ENCODE results near the gene MSN. TPM values are rescaled to one million over a fixed set of nuclear protein-coding genes. Genes with fewer than 3 reads are reported as not detected.

Gene MSN
- total and polyA plus RNA-seq, 2 of the 13 experiments (the other 11 are each of a cell fraction or from before 2014, with no cell fraction given) = 0.15 TPM; not detected in 1

DNA sequence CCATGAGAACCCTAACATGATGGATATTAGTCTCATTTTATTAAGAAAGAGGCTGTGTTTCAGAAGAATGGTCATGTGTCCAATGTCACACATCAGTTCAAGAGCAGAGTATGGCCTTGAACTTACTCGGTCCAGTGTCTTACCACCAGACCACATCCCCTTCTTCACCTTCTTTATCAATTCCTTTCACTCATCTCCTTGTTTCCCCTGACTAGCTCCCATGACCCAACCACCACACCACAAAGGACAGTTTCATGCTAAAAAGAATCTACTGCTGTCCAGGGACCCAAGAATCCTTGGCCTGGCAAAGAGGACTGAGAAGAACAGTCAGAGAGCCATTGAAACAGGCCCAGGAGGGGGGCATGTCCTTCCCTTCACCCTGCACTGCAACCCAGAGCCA is 33.6 kb upstream of the MSN start:
- Histone ChIP-seq H3K4me2 (ENCODE audit: low read depth, low read length) (no peak overlapping the region), H3K36me3 (replicated peaks in 1 of 2; ENCODE audit: control insufficient read depth in 1 of 2, insufficient read depth in 2 of 2, low read length in 2 of 2) (no peaks in the 10 kb centered on the region), H4K20me1 (ENCODE audit: insufficient read depth, low read length) (no peaks in the 10 kb centered on the region), H2AFZ (ENCODE audit: low read length) (no peak overlapping the region), H3K4me3 (replicated peaks in 1 of 3; ENCODE audit: insufficient read depth in 1 of 3, low read depth in 2 of 3, low read length in 3 of 3) (no peak overlapping the region), H3K27me3 (ENCODE audit: control insufficient read depth in 1 of 2, insufficient read depth in 2 of 2, low read length in 2 of 2) (no peaks in the 10 kb centered on the region), H3K27ac (ENCODE audit: extremely low read length, insufficient read depth, low read length) (no peak overlapping the region), H3K79me2 (ENCODE audit: insufficient read depth, low read length) (no peaks in the 10 kb centered on the region), H3K4me1 (ENCODE audit: insufficient read depth, low read length) (no peaks in the 10 kb centered on the region), H3K9me3 (ENCODE audit: low read length) (no peaks in the 10 kb centered on the region), H3K9ac (ENCODE audit: insufficient read depth, low read depth, low read length) (no peak overlapping the region)
- DNase-seq (ENCODE audit: low spot score) = no peak
- intact Hi-C loops (cut with micrococcal nuclease; ENCODE audit: unreplicated experiment) (no loop called here), in situ Hi-C loops (cut with HindIII; ENCODE audit: extremely low pct_ligation_motif_present, low pct_unique_long_range_greater_than_20kb) (no loop called here)
- POLR2A ChIA-PET = no interaction called here
- CTCF ChIA-PET (ENCODE audit: low intra/inter-chr PET ratio, low total read pairs) = no interaction called here
- WGBS (ENCODE audit: low lambda C conversion rate) = 0% methylated on average over 1 of the region's 1 CpG
- FAIRE-seq = no peak
- BruUV-seq (replicated peaks) = no TSS peak
- no peak for ATAC-seq
- TF ChIP-seq ZNF549 (CRISPR knock-in tag; IDR thresholded peaks at IDR 0.05) (no peak), TOPORS (CRISPR knock-in tag; IDR thresholded peaks at IDR 0.05) (no peak)
- TF ChIP-seq, protein P1, sequence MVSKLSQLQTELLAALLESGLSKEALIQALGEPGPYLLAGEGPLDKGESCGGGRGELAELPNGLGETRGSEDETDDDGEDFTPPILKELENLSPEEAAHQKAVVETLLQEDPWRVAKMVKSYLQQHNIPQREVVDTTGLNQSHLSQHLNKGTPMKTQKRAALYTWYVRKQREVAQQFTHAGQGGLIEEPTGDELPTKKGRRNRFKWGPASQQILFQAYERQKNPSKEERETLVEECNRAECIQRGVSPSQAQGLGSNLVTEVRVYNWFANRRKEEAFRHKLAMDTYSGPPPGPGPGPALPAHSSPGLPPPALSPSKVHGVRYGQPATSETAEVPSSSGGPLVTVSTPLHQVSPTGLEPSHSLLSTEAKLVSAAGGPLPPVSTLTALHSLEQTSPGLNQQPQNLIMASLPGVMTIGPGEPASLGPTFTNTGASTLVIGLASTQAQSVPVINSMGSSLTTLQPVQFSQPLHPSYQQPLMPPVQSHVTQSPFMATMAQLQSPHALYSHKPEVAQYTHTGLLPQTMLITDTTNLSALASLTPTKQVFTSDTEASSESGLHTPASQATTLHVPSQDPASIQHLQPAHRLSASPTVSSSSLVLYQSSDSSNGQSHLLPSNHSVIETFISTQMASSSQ (IDR thresholded peaks at IDR 0.05; ENCODE audit: low read depth) = no peak
- TF ChIP-seq, protein P1 (CRISPR knock-in tag; IDR thresholded peaks at IDR 0.05; ENCODE audit: borderline replicate concordance) = no peak

DNA sequence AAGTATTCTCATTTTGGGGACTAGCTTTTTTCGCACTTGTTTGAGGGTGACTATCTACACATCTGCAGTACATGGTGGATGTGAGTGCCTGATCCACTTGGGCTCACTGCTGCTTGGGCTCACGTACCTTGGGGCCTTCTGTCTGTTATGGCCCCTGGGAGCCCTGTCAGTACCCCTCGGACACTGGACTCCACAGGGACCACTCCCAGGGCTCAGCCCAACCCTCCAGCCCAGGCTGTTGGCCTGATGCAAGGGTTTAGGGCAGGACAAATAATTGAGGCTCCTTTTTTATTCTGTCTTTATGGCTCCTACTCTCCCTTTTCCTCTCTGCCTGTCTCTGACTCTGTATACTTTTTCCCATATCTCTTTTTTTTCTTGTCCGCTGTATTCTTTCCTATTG is 32.7 kb upstream of the MSN start:
- Histone ChIP-seq H3K36me3 (replicated peaks in 1 of 2; ENCODE audit: control insufficient read depth in 1 of 2, insufficient read depth in 2 of 2, low read length in 2 of 2) (no peaks in the 10 kb centered on the region), H3K4me3 (replicated peaks in 1 of 3; ENCODE audit: insufficient read depth in 1 of 3, low read depth in 2 of 3, low read length in 3 of 3) (no peak overlapping the region), H4K20me1 (ENCODE audit: insufficient read depth, low read length) (no peaks in the 10 kb centered on the region), H3K9me3 (ENCODE audit: low read length) (no peaks in the 10 kb centered on the region), H3K4me2 (ENCODE audit: low read depth, low read length) (no peak overlapping the region), H3K79me2 (ENCODE audit: insufficient read depth, low read length) (no peaks in the 10 kb centered on the region), H2AFZ (ENCODE audit: low read length) (no peak overlapping the region), H3K27me3 (ENCODE audit: control insufficient read depth in 1 of 2, insufficient read depth in 2 of 2, low read length in 2 of 2) (no peaks in the 10 kb centered on the region), H3K9ac (ENCODE audit: insufficient read depth, low read depth, low read length) (no peak overlapping the region), H3K27ac (ENCODE audit: extremely low read length, insufficient read depth, low read length) (no peak overlapping the region), H3K4me1 (ENCODE audit: insufficient read depth, low read length) (no peaks in the 10 kb centered on the region)
- BruUV-seq (replicated peaks) = no TSS peak
- in situ Hi-C loops (cut with HindIII; ENCODE audit: extremely low pct_ligation_motif_present, low pct_unique_long_range_greater_than_20kb) (no loop called here), intact Hi-C loops (cut with micrococcal nuclease; ENCODE audit: unreplicated experiment) (no loop called here)
- ATAC-seq (no peak), FAIRE-seq (no peak), DNase-seq (ENCODE audit: low spot score) (no peak)
- ChIA-PET POLR2A (no interaction called here), CTCF (ENCODE audit: low intra/inter-chr PET ratio, low total read pairs) (no interaction called here)
- 89% methylated on average over 2 of the region's 4 CpGs for WGBS (ENCODE audit: low lambda C conversion rate)
- TF ChIP-seq ZNF263 (CRISPR knock-in tag; IDR thresholded peaks at IDR 0.05) = no peak
- TF ChIP-seq IRF2 (CRISPR knock-in tag; IDR thresholded peaks at IDR 0.05) = no peak
- TF ChIP-seq ZNF564 (CRISPR knock-in tag; IDR thresholded peaks at IDR 0.05) = no peak
- no peak for TF ChIP-seq ZNF768 (CRISPR knock-in tag; IDR thresholded peaks at IDR 0.05)
- no peak for TF ChIP-seq ZNF329 (CRISPR knock-in tag; IDR thresholded peaks at IDR 0.05; ENCODE audit: low read depth)
- no peak for TF ChIP-seq KDM4B (CRISPR knock-in tag; IDR thresholded peaks at IDR 0.05)
- no peak for TF ChIP-seq KLF9 (CRISPR knock-in tag; IDR thresholded peaks at IDR 0.05; ENCODE audit: low read depth)
- no peak for TF ChIP-seq PCBP1 (IDR thresholded peaks at IDR 0.05; ENCODE audit: borderline replicate concordance, low read depth, low read length)
- TF ChIP-seq HOXA5 (CRISPR knock-in tag; IDR thresholded peaks at IDR 0.05) = no peak

All from HepG2 (cell line).